KMS-11 (cell line): Measurements from ENCODE around the gene LSM3.

Source experiments
- H2AFZ ChIP-seq: fragments of 200-600 bp; sonication (generic); 2 replicates; pipeline ENCODE4 v1.6.1; 2016; ENCODE audit warnings: antibody characterized with exemption, mixed run types, low read depth
- H3K27ac ChIP-seq: fragments of 200-600 bp; sonication (generic); 2 replicates; pipeline ENCODE4 v1.6.1; 2016; ENCODE audit warnings: mild to moderate bottlenecking, mixed run types
- H3K27me3 ChIP-seq: fragments of 200-600 bp; sonication (generic); 2 replicates; pipeline ENCODE4 v1.6.1; 2017; ENCODE audit warnings: mild to moderate bottlenecking, low read depth, mixed run types, moderate library complexity; ENCODE audit not compliant: insufficient read depth
- H3K36me3 ChIP-seq: fragments of 200-600 bp; sonication (generic); 2 replicates; pipeline ENCODE4 v1.6.1; 2017; ENCODE audit warnings: mild to moderate bottlenecking, mixed run types; ENCODE audit not compliant: insufficient read depth
- H3K4me1 ChIP-seq: fragments of 200-600 bp; sonication (generic); 2 replicates; pipeline ENCODE4 v1.6.1; 2016; ENCODE audit warnings: mild to moderate bottlenecking, low read depth, mixed run types; ENCODE audit not compliant: poor library complexity, severe bottlenecking
- H3K4me2 ChIP-seq: fragments of 200-600 bp; sonication (generic); 2 replicates; pipeline ENCODE4 v1.7.0; 2016; ENCODE audit warnings: mild to moderate bottlenecking, mixed run types
- H3K4me3 ChIP-seq: fragments of 200-600 bp; sonication (generic); IDR thresholded peaks from 2 replicates; pipeline ENCODE4 v1.6.1; 2017; ENCODE audit warnings: low read depth, low read length, mixed read lengths; ENCODE audit not compliant: insufficient read depth
- H3K79me2 ChIP-seq: fragments of 200-600 bp; sonication (generic); 2 replicates; pipeline ENCODE4 v1.6.1; 2016; ENCODE audit warnings: low read depth, mixed run types; ENCODE audit not compliant: insufficient read depth
- H3K9ac ChIP-seq: fragments of 200-600 bp; sonication (generic); 2 replicates; pipeline ENCODE4 v1.6.1; 2016; ENCODE audit warnings: mild to moderate bottlenecking, mixed run types
- H4K20me1 ChIP-seq: fragments of 200-600 bp; sonication (generic); 2 replicates; pipeline ENCODE4 v1.6.1; 2016; ENCODE audit warnings: mild to moderate bottlenecking, mixed run types; ENCODE audit not compliant: insufficient read depth
- TF ChIP-seq, protein P1 (sequence below): fragments of 200-600 bp; sonication (generic); conservative IDR thresholded peaks from 2 replicates; pipeline ENCODE4 v1.6.1; 2017; ENCODE audit warnings: low read depth, mild to moderate bottlenecking, antibody characterized with exemption, low read length, moderate library complexity, mixed read lengths

LSM3 gene

DNA sequence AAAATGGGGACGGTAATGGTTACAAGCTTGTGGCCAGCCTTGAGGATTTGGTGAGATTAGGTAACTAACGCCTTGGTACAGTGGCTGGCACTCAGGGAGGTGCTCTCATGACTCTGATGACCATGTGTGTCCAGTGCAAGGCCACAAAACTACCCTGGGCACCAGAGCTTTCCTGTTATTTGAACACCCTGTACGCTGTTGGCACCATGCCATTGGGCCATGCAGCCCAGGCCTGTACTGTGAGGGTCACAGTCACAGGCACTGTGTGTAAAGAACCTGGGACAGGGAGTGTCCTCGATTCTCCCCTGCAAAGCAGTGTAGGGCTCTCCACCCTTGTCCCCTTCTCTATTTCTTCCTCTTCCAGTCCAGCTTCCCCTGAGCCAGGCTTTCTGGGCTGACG, 47.5 kb upstream of the LSM3 start:
- H3K79me2 ChIP-seq = peaks cover 23% of the 10 kb centered on the region
- no peak overlapping the region for H3K9ac ChIP-seq
- no peaks in the 10 kb centered on the region for H4K20me1 ChIP-seq
- H3K27ac ChIP-seq = no peak overlapping the region
- H2AFZ ChIP-seq = no peak overlapping the region
- TF ChIP-seq, protein P1, sequence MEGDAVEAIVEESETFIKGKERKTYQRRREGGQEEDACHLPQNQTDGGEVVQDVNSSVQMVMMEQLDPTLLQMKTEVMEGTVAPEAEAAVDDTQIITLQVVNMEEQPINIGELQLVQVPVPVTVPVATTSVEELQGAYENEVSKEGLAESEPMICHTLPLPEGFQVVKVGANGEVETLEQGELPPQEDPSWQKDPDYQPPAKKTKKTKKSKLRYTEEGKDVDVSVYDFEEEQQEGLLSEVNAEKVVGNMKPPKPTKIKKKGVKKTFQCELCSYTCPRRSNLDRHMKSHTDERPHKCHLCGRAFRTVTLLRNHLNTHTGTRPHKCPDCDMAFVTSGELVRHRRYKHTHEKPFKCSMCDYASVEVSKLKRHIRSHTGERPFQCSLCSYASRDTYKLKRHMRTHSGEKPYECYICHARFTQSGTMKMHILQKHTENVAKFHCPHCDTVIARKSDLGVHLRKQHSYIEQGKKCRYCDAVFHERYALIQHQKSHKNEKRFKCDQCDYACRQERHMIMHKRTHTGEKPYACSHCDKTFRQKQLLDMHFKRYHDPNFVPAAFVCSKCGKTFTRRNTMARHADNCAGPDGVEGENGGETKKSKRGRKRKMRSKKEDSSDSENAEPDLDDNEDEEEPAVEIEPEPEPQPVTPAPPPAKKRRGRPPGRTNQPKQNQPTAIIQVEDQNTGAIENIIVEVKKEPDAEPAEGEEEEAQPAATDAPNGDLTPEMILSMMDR = no peak
- no peaks in the 10 kb centered on the region for H3K36me3 ChIP-seq
- peaks cover under 1% of the 10 kb centered on the region for H3K4me1 ChIP-seq
- H3K4me3 ChIP-seq = no peak overlapping the region
- H3K27me3 ChIP-seq = no peaks in the 10 kb centered on the region
- no peak overlapping the region for H3K4me2 ChIP-seq

DNA sequence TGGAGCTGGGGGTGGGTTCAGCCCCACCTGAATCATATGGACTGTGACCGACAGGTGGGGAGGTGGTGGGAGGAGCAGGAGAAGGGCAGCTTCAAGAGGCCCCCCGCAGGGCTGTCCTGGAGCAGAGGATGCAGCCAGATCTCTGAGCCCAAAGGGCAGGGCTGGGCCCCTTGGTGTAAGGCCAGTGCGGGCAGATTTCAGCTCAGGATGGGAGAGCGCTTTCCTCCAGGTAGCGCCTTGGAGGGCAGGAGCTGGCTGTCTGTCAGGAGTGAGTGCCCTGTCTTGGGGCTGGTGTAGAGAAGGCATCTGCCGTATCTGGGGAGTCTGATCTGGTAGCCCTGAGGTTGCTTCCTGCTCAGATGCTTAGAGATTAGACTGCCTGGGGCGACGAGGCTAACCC, 46.5 kb upstream of the LSM3 start:
- no peak overlapping the region for H2AFZ ChIP-seq
- H3K27ac ChIP-seq = no peak overlapping the region
- peaks cover 13% of the 10 kb centered on the region; the same call in 1 of the 2 replicates for H3K79me2 ChIP-seq
- H3K9ac ChIP-seq = no peak overlapping the region
- no peaks in the 10 kb centered on the region for H3K4me1 ChIP-seq
- H4K20me1 ChIP-seq = no peaks in the 10 kb centered on the region
- no peak overlapping the region for H3K4me2 ChIP-seq
- no peaks in the 10 kb centered on the region for H3K36me3 ChIP-seq
- TF ChIP-seq, protein P1 = no peak
- H3K27me3 ChIP-seq = no peaks in the 10 kb centered on the region
- H3K4me3 ChIP-seq = no peak overlapping the region

DNA sequence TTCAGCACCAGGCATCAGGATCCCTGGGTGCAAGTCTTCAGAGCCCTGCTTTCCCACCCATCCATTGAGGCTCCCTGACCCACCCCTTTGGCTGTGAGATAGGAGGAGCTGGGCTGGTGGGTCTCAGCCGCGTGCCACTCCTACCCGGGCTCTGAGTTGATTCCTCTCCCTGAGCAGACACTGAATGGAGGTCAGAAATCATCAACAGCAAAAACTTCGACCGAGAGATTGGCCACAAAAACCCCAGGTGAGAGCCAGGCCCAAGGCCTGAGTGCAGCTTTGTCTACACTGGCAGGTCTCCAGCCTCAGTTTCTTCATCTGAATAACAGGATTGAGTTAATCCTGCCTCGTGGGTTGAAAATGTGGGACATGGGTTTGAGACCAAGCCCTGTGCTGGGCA, 45.9 kb upstream of the LSM3 start:
- Histone ChIP-seq H3K9ac (no peak overlapping the region), H3K27me3 (no peaks in the 10 kb centered on the region), H3K79me2 (peaks cover 9% of the 10 kb centered on the region; the same call in 1 of the 2 replicates), H3K4me1 (no peaks in the 10 kb centered on the region), H3K4me3 (no peak overlapping the region), H3K4me2 (no peak overlapping the region), H2AFZ (no peak overlapping the region), H4K20me1 (no peaks in the 10 kb centered on the region), H3K36me3 (no peaks in the 10 kb centered on the region), H3K27ac (no peak overlapping the region)
- TF ChIP-seq, protein P1 = no peak

DNA sequence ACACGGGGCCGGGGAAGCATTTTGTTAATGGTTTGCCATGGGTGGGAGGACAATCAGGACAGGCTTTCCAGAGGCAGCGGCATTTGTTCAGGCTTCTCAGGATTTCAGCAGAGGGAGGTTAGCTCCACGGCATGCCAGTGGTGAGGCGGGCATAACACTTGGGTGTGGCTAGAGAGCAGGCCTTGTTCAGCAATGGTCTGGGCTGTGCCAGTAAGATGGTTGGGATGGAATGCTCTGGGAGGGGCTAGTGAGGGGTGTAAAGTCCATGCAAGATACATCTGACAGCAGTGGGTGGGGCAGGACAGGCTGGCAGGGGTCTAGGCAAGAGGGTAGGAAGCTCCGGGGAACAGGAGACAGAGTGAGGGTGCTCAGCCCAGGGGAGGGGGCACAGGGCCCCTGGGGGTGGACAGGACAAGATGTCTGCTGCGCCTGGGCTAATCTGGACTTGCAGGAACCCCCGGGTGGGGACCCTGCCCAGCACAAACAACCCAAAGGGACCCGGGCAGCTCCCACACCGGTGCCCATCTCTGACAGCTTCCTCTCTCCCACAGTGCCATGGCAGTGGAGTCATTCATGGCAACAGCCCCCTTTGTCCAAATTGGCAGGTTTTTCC, 45.3 kb upstream of the LSM3 start:
- no peaks in the 10 kb centered on the region for H4K20me1 ChIP-seq
- no peaks in the 10 kb centered on the region for H3K27me3 ChIP-seq
- H3K4me1 ChIP-seq = no peaks in the 10 kb centered on the region
- H2AFZ ChIP-seq = no peak overlapping the region
- H3K9ac ChIP-seq = no peak overlapping the region
- no peak overlapping the region for H3K4me2 ChIP-seq
- no peak overlapping the region for H3K4me3 ChIP-seq
- no peaks in the 10 kb centered on the region for H3K36me3 ChIP-seq
- peaks cover 6% of the 10 kb centered on the region; the same call in 1 of the 2 replicates for H3K79me2 ChIP-seq
- no peak overlapping the region for H3K27ac ChIP-seq
- TF ChIP-seq, protein P1 = no peak
